Measurements from ENCODE around the gene ENAM.

ENAM gene

DNA sequence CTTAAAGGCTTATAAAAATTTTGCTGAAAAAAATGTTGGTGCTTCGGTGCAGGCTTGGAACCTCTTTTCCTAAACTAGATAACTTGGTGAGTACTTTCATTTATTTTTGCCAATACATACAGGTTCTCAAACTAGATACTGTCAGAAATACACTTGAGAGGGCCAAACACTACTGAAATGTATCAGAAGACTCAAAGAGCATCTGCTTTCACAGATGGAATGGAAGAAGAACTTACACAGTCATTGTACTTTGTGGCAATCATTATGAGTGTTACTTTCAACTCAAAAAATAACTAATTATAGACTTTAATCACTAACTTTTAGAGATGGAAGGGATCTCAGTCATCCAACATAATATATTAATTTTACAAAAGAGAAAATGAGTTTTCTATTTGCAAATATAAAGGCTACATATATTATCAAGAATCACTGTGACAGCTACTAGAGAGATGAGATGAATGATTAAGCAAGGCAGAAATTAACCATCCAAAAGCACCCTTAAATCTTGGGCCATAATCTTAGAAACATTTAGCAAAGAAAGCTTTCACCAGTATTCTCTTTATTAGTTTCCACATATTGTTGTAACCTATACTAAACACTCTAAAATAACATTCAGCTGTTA, 1.0 kb downstream of the ENAM start:
- TF ChIP-seq ZBTB7A (IDR thresholded peaks at IDR 0.05; ENCODE audit: low read depth), result no peak
- no peak for TF ChIP-seq EP300 (IDR thresholded peaks at IDR 0.05; ENCODE audit: borderline replicate concordance)
- no peak for TF ChIP-seq CEBPB (IDR thresholded peaks at IDR 0.05)
- TF ChIP-seq CREB1 (IDR thresholded peaks at IDR 0.05; ENCODE audit: low read depth), result no peak
- no peak for TF ChIP-seq NFIC (IDR thresholded peaks at IDR 0.05)
- TF ChIP-seq, protein P1, sequence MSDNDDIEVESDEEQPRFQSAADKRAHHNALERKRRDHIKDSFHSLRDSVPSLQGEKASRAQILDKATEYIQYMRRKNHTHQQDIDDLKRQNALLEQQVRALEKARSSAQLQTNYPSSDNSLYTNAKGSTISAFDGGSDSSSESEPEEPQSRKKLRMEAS (IDR thresholded peaks at IDR 0.05), result no peak
- TF ChIP-seq TCF12 (IDR thresholded peaks at IDR 0.05; ENCODE audit: low read depth), result no peak

DNA sequence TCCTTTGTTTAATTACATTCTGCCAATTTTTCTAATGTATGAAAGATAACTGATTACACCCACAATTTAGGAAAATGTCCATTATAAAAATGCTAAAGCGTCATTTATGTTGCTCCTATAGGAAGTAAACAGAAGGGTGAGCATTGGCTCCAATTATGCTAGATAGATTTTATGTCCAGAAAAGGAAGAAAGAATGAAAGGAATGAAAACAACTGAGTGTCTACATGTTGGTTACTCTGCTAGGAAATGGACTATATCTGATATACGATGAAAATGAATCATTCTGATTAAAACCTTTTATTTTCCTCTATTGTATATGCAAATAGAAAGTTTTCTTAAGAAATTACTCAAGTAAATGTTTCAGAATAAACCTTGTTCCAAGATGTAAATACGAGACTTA, 1.6 kb downstream of the ENAM start:
- TF ChIP-seq CREB1 (IDR thresholded peaks at IDR 0.05; ENCODE audit: low read depth), result no peak
- TF ChIP-seq, protein P1 (IDR thresholded peaks at IDR 0.05), result no peak
- TF ChIP-seq, protein P2, sequence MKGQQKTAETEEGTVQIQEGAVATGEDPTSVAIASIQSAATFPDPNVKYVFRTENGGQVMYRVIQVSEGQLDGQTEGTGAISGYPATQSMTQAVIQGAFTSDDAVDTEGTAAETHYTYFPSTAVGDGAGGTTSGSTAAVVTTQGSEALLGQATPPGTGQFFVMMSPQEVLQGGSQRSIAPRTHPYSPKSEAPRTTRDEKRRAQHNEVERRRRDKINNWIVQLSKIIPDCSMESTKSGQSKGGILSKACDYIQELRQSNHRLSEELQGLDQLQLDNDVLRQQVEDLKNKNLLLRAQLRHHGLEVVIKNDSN (IDR thresholded peaks at IDR 0.05), result no peak
- TF ChIP-seq FOXM1 (IDR thresholded peaks at IDR 0.05; ENCODE audit: borderline replicate concordance, low read depth), result no peak
- TF ChIP-seq TCF12 (IDR thresholded peaks at IDR 0.05; ENCODE audit: low read depth), result no peak
- no peak for TF ChIP-seq ZBTB7A (IDR thresholded peaks at IDR 0.05; ENCODE audit: low read depth)
- no peak for TF ChIP-seq TAF1 (IDR thresholded peaks at IDR 0.05; ENCODE audit: low read depth)
- TF ChIP-seq RAD21 (IDR thresholded peaks at IDR 0.05; ENCODE audit: low read depth), result no peak
- no peak for TF ChIP-seq NFIC (IDR thresholded peaks at IDR 0.05)
- TF ChIP-seq EP300 (IDR thresholded peaks at IDR 0.05; ENCODE audit: borderline replicate concordance), result no peak

DNA sequence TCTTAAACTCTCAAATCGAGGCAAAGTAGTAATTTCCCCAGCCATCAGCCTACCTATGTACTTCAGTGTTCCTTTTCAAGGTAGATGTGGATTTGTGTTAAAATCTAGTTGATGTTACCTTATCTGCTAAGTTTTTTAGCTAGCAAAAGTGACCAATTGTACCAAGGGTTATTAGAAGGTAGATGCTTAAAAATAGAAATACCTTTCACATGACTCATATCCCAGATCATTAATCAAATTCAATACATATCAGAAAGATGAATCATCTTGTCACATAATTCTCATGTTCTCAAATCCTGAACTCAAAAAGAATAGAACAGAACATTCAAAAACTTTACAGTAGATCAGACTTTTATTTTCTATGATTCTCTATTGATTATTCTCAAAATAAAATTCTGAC, 3.5 kb downstream of the ENAM start:
- no peak for TF ChIP-seq FOXM1 (IDR thresholded peaks at IDR 0.05; ENCODE audit: borderline replicate concordance, low read depth)
- TF ChIP-seq TEAD4 (IDR thresholded peaks at IDR 0.05), result peak; percentile 73; the same call in 1 of the 2 replicates
- TF ChIP-seq TCF12 (IDR thresholded peaks at IDR 0.05; ENCODE audit: low read depth), result no peak
- no peak for TF ChIP-seq ZBTB7A (IDR thresholded peaks at IDR 0.05; ENCODE audit: low read depth)
- no peak for TF ChIP-seq TAF1 (IDR thresholded peaks at IDR 0.05; ENCODE audit: low read depth)

DNA sequence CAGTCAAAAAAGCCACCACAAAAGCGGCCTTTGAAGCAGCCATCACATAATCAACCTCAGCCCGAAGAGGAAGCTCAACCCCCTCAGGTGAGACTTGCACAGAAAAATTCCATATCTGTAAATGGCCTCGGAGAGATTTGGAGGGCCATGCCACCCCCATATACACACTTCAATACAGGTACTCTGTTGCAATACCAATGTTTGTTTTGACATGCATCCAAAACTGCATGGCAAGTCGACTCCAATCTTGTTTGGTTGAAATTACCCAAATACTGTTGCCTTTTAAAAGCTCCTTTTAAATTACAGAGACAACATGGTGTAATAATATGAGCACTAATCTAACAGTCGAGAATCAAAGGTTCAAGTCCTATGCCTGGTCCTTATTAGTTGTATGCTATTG, 5.9 kb downstream of the ENAM start:
- TF ChIP-seq TAF1 (IDR thresholded peaks at IDR 0.05; ENCODE audit: low read depth) (no peak), TEAD4 (IDR thresholded peaks at IDR 0.05) (no peak), ZBTB7A (IDR thresholded peaks at IDR 0.05; ENCODE audit: low read depth) (no peak), FOXM1 (IDR thresholded peaks at IDR 0.05; ENCODE audit: borderline replicate concordance, low read depth) (no peak), CREB1 (IDR thresholded peaks at IDR 0.05; ENCODE audit: low read depth) (no peak), CEBPB (IDR thresholded peaks at IDR 0.05) (no peak), RAD21 (IDR thresholded peaks at IDR 0.05; ENCODE audit: low read depth) (no peak)
- TF ChIP-seq, protein P2 (IDR thresholded peaks at IDR 0.05), result no peak
- TF ChIP-seq, protein P3, sequence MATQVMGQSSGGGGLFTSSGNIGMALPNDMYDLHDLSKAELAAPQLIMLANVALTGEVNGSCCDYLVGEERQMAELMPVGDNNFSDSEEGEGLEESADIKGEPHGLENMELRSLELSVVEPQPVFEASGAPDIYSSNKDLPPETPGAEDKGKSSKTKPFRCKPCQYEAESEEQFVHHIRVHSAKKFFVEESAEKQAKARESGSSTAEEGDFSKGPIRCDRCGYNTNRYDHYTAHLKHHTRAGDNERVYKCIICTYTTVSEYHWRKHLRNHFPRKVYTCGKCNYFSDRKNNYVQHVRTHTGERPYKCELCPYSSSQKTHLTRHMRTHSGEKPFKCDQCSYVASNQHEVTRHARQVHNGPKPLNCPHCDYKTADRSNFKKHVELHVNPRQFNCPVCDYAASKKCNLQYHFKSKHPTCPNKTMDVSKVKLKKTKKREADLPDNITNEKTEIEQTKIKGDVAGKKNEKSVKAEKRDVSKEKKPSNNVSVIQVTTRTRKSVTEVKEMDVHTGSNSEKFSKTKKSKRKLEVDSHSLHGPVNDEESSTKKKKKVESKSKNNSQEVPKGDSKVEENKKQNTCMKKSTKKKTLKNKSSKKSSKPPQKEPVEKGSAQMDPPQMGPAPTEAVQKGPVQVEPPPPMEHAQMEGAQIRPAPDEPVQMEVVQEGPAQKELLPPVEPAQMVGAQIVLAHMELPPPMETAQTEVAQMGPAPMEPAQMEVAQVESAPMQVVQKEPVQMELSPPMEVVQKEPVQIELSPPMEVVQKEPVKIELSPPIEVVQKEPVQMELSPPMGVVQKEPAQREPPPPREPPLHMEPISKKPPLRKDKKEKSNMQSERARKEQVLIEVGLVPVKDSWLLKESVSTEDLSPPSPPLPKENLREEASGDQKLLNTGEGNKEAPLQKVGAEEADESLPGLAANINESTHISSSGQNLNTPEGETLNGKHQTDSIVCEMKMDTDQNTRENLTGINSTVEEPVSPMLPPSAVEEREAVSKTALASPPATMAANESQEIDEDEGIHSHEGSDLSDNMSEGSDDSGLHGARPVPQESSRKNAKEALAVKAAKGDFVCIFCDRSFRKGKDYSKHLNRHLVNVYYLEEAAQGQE (IDR thresholded peaks at IDR 0.05; ENCODE audit: low read depth), result no peak

DNA sequence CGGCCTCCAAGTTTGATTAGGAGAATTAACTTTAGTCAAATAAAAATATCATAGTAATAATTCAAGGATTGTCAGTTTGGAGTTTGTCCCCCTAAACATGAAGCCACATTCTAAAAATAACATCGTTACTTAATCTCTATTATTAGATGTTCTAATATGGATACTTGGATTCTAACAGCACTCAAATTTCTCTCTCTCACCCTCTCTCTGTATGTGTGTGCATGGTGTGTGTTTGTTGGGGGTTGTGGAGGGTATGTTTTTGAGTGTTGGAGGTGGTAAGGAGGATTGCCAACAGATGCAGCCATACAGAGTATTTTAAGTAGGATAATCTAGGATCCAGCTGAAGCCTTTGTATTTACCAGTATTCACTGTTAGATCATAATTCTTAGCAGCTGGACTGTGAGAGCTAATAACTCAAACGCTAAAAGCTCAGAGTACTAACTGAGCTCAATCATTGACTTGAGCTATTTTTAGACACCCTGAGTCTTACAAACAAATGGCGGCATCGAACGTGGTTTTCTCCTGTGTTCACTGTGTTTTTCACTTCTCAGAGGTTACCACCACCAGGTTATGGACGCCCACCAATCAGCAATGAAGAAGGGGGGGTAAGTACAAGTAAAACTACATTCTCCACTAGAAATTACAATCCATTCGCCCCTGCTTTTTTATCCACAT, 8.8 kb downstream of the ENAM start:
- TF ChIP-seq NFIC (IDR thresholded peaks at IDR 0.05) (no peak), RAD21 (IDR thresholded peaks at IDR 0.05; ENCODE audit: low read depth) (no peak), TEAD4 (IDR thresholded peaks at IDR 0.05) (no peak), FOXM1 (IDR thresholded peaks at IDR 0.05; ENCODE audit: borderline replicate concordance, low read depth) (no peak), CREB1 (IDR thresholded peaks at IDR 0.05; ENCODE audit: low read depth) (no peak), CEBPB (IDR thresholded peaks at IDR 0.05) (no peak), EP300 (IDR thresholded peaks at IDR 0.05; ENCODE audit: borderline replicate concordance) (no peak), EGR1 (IDR thresholded peaks at IDR 0.05) (no peak), TAF1 (IDR thresholded peaks at IDR 0.05; ENCODE audit: low read depth) (no peak), YY1 (IDR thresholded peaks at IDR 0.05; ENCODE audit: low read depth) (no peak), ZBTB7A (IDR thresholded peaks at IDR 0.05; ENCODE audit: low read depth) (no peak), TCF12 (IDR thresholded peaks at IDR 0.05; ENCODE audit: low read depth) (no peak)
- TF ChIP-seq, protein P3 (IDR thresholded peaks at IDR 0.05; ENCODE audit: low read depth), result no peak
- TF ChIP-seq, protein P1 (IDR thresholded peaks at IDR 0.05), result no peak
- TF ChIP-seq, protein P2 (IDR thresholded peaks at IDR 0.05), result no peak
